HFF-Myc (cell line): Measurements from ENCODE around the gene ANKRD55.

Experiments used
- DNase-seq: peaks from one replicate; pipeline ENCODE4 v3.0.0-alpha.2; 2011; ENCODE audit warnings: low read depth; ENCODE audit errors: extremely low read depth
- H3K4me3 ChIP-seq: replicated peaks from 2 replicates; pipeline ENCODE4 v1.5.1; 2011; ENCODE audit warnings: low read depth, mild to moderate bottlenecking, control low read depth, low read length
- CTCF ChIP-seq: IDR thresholded peaks from 2 replicates; pipeline ENCODE4 v1.5.1; 2012; ENCODE audit warnings: mild to moderate bottlenecking, low read depth, low read length, control low read depth; ENCODE audit errors: missing control alignments

Gene ANKRD55

DNA sequence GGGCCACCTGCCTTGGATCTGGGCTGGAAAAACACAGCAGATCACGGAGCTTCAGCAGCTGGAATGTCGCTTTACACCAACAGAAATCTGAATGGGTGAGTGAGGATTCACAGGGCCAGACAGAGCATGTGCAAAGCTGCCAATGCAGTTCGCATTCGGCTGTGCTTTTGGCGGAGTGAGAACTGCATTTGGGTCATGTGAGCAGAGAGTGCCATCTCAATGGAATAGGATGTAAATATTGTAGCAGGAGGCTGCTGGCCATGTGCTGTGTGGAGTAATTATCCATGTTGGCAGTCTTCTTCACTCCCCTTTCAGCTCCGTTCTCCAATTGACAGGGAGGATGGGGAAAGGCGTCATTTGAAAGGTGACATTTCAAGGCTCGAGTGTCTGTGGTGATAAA is at the start of gene ANKRD55:
Gene ANKRD55, minus strand, starts transcription at position 101 of the 400 bp plus-strand sequence. CDS start 417 bp downstream, outside the sequence.
- no peak within 1 kb of the TSS for H3K4me3 ChIP-seq
- DNase-seq: no peak
- no peak for TF ChIP-seq CTCF

- no peak for TF ChIP-seq CTCF
- H3K4me3 ChIP-seq: no peak overlapping the region
- no peak for DNase-seq
Observed at GRCh38 chr5:56282216-56282615, 49.1 kb upstream of the ANKRD55 start.

GRCh38 chr5:56281489-56282165 is 48.5 kb upstream of the ANKRD55 start:
- no peak overlapping the region for H3K4me3 ChIP-seq
- no peak for DNase-seq
- TF ChIP-seq CTCF: no peak

GRCh38 chr5:56279979-56280378 is 46.8 kb upstream of the ANKRD55 start:
- no peak for TF ChIP-seq CTCF
- peak; percentile 69 for DNase-seq
- H3K4me3 ChIP-seq: no peak overlapping the region

DNA sequence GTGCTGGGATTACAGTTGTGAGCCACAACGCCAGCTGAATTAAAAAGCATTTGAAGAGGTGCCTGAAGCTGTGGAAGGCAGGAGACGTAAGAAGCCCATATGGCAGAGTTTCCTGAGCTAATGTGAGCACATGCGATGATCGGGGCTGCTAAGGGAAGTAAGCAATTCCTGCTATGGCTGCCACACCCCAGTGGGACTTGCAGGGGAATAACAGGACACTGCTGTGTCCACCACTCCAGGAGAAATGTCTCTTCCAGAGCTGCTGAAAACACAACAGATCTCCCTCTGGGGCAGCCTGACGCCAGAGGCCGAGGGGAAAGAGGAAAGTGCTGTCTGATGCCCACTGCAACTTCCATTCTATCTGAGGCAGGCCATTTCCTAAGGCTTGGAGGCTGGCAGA is 46.2 kb upstream of the ANKRD55 start:
- no peak for DNase-seq
- no peak for TF ChIP-seq CTCF
- no peak overlapping the region for H3K4me3 ChIP-seq

- DNase-seq: peak; percentile 68
- TF ChIP-seq CTCF: no peak
Observed at GRCh38 chr5:56278335-56278753, 45.2 kb upstream of the ANKRD55 start.

GRCh38 chr5:56277573-56277972 is 44.4 kb upstream of the ANKRD55 start:
- TF ChIP-seq CTCF: no peak
- H3K4me3 ChIP-seq: no peak overlapping the region

More at GRCh38 chr5:56278335-56278753, 45.2 kb upstream of the ANKRD55 start:
- no peak overlapping the region for H3K4me3 ChIP-seq

More at GRCh38 chr5:56277573-56277972, 44.4 kb upstream of the ANKRD55 start:
- DNase-seq: no peak
